ENCODE measurements around the gene NR2C1. TPM values are rescaled to one million over a fixed set of nuclear protein-coding genes. Genes with fewer than 3 reads are reported as not detected.

Gene NR2C1
- total and polyA plus RNA-seq, 9 of the 15 experiments (the other 6 are each of a cell fraction or from before 2014, with no cell fraction given): 8.5 to 42.4 (median 35.6) TPM

GRCh38 chr12:95118788-95119179 is 45.4 kb upstream of the NR2C1 start:
- no TSS peak for BruUV-seq (replicated peaks)
- no peaks in the 10 kb centered on the region for H3K9me1 ChIP-seq (ENCODE audit: control insufficient read depth, insufficient read depth, low read length)
- no peak overlapping the region for H3K9ac ChIP-seq (ENCODE audit: insufficient read depth in 1 of 2, low read depth in 2 of 2, low read length in 2 of 2)
- no peaks in the 10 kb centered on the region for H3K79me2 ChIP-seq (ENCODE audit: control insufficient read depth, insufficient read depth, low read length)
- TF ChIP-seq SIN3B (IDR thresholded peaks at IDR 0.05; ENCODE audit: low read depth): no peak
- TF ChIP-seq XRCC4 (IDR thresholded peaks at IDR 0.05; ENCODE audit: extremely low read depth, insufficient read depth, insufficient read length): no peak
- TF ChIP-seq TRIM25 (IDR thresholded peaks at IDR 0.05; ENCODE audit: borderline replicate concordance): no peak
- TF ChIP-seq ZNF561 (CRISPR knock-in tag; conservative IDR thresholded peaks at IDR 0.05): no peak
- no peak for TF ChIP-seq ZNF239 (CRISPR knock-in tag; IDR thresholded peaks at IDR 0.05)
- TF ChIP-seq RBM22 (IDR thresholded peaks at IDR 0.05; ENCODE audit: low read depth, low read length, poor library complexity, severe bottlenecking): no peak
- TF ChIP-seq GTF2A2 (tag; IDR thresholded peaks at IDR 0.05): no peak
- no peak for TF ChIP-seq ZBTB9 (CRISPR knock-in tag; IDR thresholded peaks at IDR 0.05)
- TF ChIP-seq TAF7 (tag; IDR thresholded peaks at IDR 0.05): no peak
- TF ChIP-seq RBM14 (IDR thresholded peaks at IDR 0.05; ENCODE audit: borderline replicate concordance, insufficient read depth, low read depth, low read length): no peak
- no peak for TF ChIP-seq HEY1 (CRISPR knock-in tag; IDR thresholded peaks at IDR 0.05; ENCODE audit: borderline replicate concordance)
- no peak for TF ChIP-seq BDP1 (IDR thresholded peaks at IDR 0.05; ENCODE audit: insufficient read depth, insufficient read length)
- intact Hi-C loops (cut with micrococcal nuclease): no loop called here
- ChIA-PET POLR2A (no interaction called here), CTCF (ENCODE audit: low intra/inter-chr PET ratio) (interaction anchor here (0.6 to 1.1 kb wide), 2 partner anchors 98 to 218 kb away, joined by 3 read pairs; partner anchors contain the start of gene FGD6)
- no peak for FAIRE-seq
- in situ Hi-C loops (cut with MboI): loop anchor here (5.0 kb wide), 1 partner anchor 414 kb away; no protein-coding TSS in a partner anchor
- H3K4me1 ChIP-seq (replicated peaks in 1 of 2; ENCODE audit: control insufficient read depth in 2 of 2, insufficient read depth in 2 of 2, low read length in 2 of 2): no peaks in the 10 kb centered on the region; a peak in 1 of 5 replicates
- no peaks in the 10 kb centered on the region for H3K9me3 ChIP-seq (replicated peaks; ENCODE audit: control insufficient read depth, insufficient read depth, low read depth, low read length)
- H3K4me3 ChIP-seq: no peak overlapping the region
- no peak overlapping the region for H2AFZ ChIP-seq (ENCODE audit: low read depth, low read length)
- no peak for DNase-seq (ENCODE audit: extremely low read depth in 1 of 4, low spot score in 3 of 4)
- no peaks in the 10 kb centered on the region for H3K27me3 ChIP-seq (ENCODE audit: control insufficient read depth in 2 of 2, insufficient read depth in 2 of 2, low read length in 2 of 2)
- no peak overlapping the region for H3K4me2 ChIP-seq (ENCODE audit: insufficient read depth, low read length)
- no peaks in the 10 kb centered on the region for H4K20me1 ChIP-seq (replicated peaks; ENCODE audit: control insufficient read depth, insufficient read depth, low read length)
- H3K36me3 ChIP-seq (ENCODE audit: control insufficient read depth, insufficient read depth, low read length): no peaks in the 10 kb centered on the region
- no peak for ATAC-seq
- WGBS (ENCODE audit: insufficient coverage, low coverage, missing lambda C conversion rate): 80% methylated on average over 3 of the region's 3 CpGs
- H3K27ac ChIP-seq (ENCODE audit: extremely low read depth, low read depth, low read length): no peak overlapping the region

All from K562 (cell line).